HepG2 (cell line): ENCODE data around the gene CYB5A. TPM values are rescaled to one million over a fixed set of nuclear protein-coding genes. Genes with fewer than 3 reads are reported as not detected.

Experiments used
- ATF2 ChIP-seq: sonication (generic); formaldehyde crosslinking; IDR thresholded peaks from 2 replicates; pipeline ENCODE4 v1.4.0; 2020; ENCODE audit warnings: missing genetic modification reagents
- CEBPB ChIP-seq: IDR thresholded peaks from 2 replicates; pipeline ENCODE4 v1.6.1; 2011; ENCODE audit warnings: low read depth, low read length, improper control_type of control experiment, borderline replicate concordance
- FOXA1 ChIP-seq, 2 experiments: fragments of 450-650 bp in 1 of 2; sonication (generic) in 1 of 2; formaldehyde crosslinking in 1 of 2; IDR thresholded peaks; 2 replicates each; pipeline versions ENCODE4 v1.4.0 to v1.6.1; 2016 to 2020; ENCODE audit warnings: missing genetic modification reagents in 1 of 2
- FOXJ3 ChIP-seq: sonication (generic); formaldehyde crosslinking; IDR thresholded peaks from 2 replicates; pipeline ENCODE4 v1.4.0; 2020; ENCODE audit warnings: missing genetic modification reagents, mild to moderate bottlenecking, borderline replicate concordance
- FOXK1 ChIP-seq: sonication (generic); formaldehyde crosslinking; IDR thresholded peaks from 2 replicates; pipeline ENCODE4 v1.4.0; 2020; ENCODE audit warnings: low read depth, missing genetic modification reagents, borderline replicate concordance
- HDAC2 ChIP-seq: sonication (generic); formaldehyde crosslinking; IDR thresholded peaks from 2 replicates; pipeline ENCODE4 v1.4.0; 2020; ENCODE audit warnings: missing genetic modification reagents
- JARID2 ChIP-seq: sonication (generic); formaldehyde crosslinking; IDR thresholded peaks from 2 replicates; pipeline ENCODE4 v1.8.1; 2023; ENCODE audit warnings: missing genetic modification reagents, inconsistent platforms; ENCODE audit not compliant: insufficient replicate concordance
- KDM4B ChIP-seq: sonication (generic); formaldehyde crosslinking; IDR thresholded peaks from 2 replicates; pipeline ENCODE4 v1.4.0; 2020; ENCODE audit warnings: missing genetic modification reagents
- KLF16 ChIP-seq, 2 experiments: sonication (generic) in 1 of 2; formaldehyde crosslinking in 1 of 2; IDR thresholded peaks; 2 replicates each; pipeline versions ENCODE4 v1.6.1 to v1.8.0; 2016 to 2023; ENCODE audit warnings: missing genetic modification reagents in 2 of 2, missing compliant biosample characterization in 1 of 2
- MAFF ChIP-seq: IDR thresholded peaks from 2 replicates; pipeline ENCODE4 v1.6.1; 2011; ENCODE audit warnings: low read depth, low read length, improper control_type of control experiment
- NFAT5 ChIP-seq: sonication (generic); formaldehyde crosslinking; IDR thresholded peaks from 2 replicates; pipeline ENCODE4 v1.4.0; 2020; ENCODE audit warnings: missing genetic modification reagents
- NFYB ChIP-seq: sonication (generic); formaldehyde crosslinking; IDR thresholded peaks from 2 replicates; pipeline ENCODE4 v1.4.0; 2020; ENCODE audit warnings: missing genetic modification reagents
- NR2F1 ChIP-seq, 2 experiments: fragments of 450-650 bp in 1 of 2; formaldehyde crosslinking in 1 of 2; IDR thresholded peaks; 2 replicates each; pipeline versions ENCODE4 v1.5.0 to v1.6.1; 2016 to 2020; ENCODE audit warnings: mild to moderate bottlenecking in 1 of 2, missing compliant biosample characterization in 1 of 2, missing genetic modification reagents in 1 of 2, moderate library complexity in 1 of 2
- POGZ ChIP-seq: sonication (generic); formaldehyde crosslinking; IDR thresholded peaks from 2 replicates; pipeline ENCODE4 v1.4.0; 2020; ENCODE audit warnings: mild to moderate bottlenecking, missing genetic modification reagents
- SMARCC2 ChIP-seq: fragments of 450-650 bp; IDR thresholded peaks from 2 replicates; pipeline ENCODE4 v1.6.1; 2017; ENCODE audit warnings: antibody characterized with exemption, mild to moderate bottlenecking
- TBL1XR1 ChIP-seq: fragments of 150-350 bp; IDR thresholded peaks from 2 replicates; pipeline ENCODE4 v1.6.1; 2014; ENCODE audit warnings: borderline replicate concordance, low read length; ENCODE audit not compliant: partially characterized antibody
- TBX3 ChIP-seq: fragments of 450-650 bp; IDR thresholded peaks from 2 replicates; pipeline ENCODE4 v1.6.1; 2017; ENCODE audit warnings: antibody characterized with exemption, mild to moderate bottlenecking, inconsistent platforms, borderline replicate concordance
- TEAD3 ChIP-seq: optimal IDR thresholded peaks from 2 replicates; pipeline ENCODE3; 2016; ENCODE audit warnings: borderline replicate concordance
- ZNF331 ChIP-seq: sonication (generic); formaldehyde crosslinking; IDR thresholded peaks from 2 replicates; pipeline ENCODE4 v1.4.0; 2020; ENCODE audit warnings: missing genetic modification reagents
- ZNF343 ChIP-seq: sonication (generic); formaldehyde crosslinking; IDR thresholded peaks from 2 replicates; pipeline ENCODE4 v1.4.0; 2020; ENCODE audit warnings: mild to moderate bottlenecking, missing genetic modification reagents
- polyA plus RNA-seq, 8 experiments: library from polyadenylated mRNA; depleted of rRNA in 3 of 8; stranded (reverse) in 7 of 8; unstranded in 1 of 8; fragments of >200 nt; fragmentation: Illumina TruSeq in 4 of 8; extraction: Trizol in 4 of 8; gene quantifications; 2 replicates each; pipeline versions ENCODE4 v1.2.1 to v1.2.3, GENCODE V29; 2011 to 2016; ENCODE audit warnings: low read depth in 4 of 8, missing spikeins in 1 of 8, mixed read lengths in 1 of 8; ENCODE audit not compliant: insufficient read depth in 1 of 8
- total RNA-seq, 5 experiments: library from RNA; depleted of rRNA; stranded (reverse); fragments of >200 nt; fragmentation: Illumina TruSeq; extraction: Trizol; gene quantifications; 2 replicates each; pipeline ENCODE4 v1.2.3, GENCODE V29; 2016; ENCODE audit warnings: low read depth in 1 of 5
- TF ChIP-seq, protein P1 (sequence below): sonication (generic); formaldehyde crosslinking; IDR thresholded peaks from 2 replicates; pipeline ENCODE4 v1.8.0; 2022; ENCODE audit warnings: mild to moderate bottlenecking, missing genetic modification reagents

CYB5A gene
- total and polyA plus RNA-seq, 2 of the 13 experiments (the other 11 are each of a cell fraction or from before 2014, with no cell fraction given), result 215 to 356 TPM

GRCh38 chr18:74316257-74317170 lies 24.8 kb upstream of the CYB5A start (continued):
- TF ChIP-seq, protein P1, sequence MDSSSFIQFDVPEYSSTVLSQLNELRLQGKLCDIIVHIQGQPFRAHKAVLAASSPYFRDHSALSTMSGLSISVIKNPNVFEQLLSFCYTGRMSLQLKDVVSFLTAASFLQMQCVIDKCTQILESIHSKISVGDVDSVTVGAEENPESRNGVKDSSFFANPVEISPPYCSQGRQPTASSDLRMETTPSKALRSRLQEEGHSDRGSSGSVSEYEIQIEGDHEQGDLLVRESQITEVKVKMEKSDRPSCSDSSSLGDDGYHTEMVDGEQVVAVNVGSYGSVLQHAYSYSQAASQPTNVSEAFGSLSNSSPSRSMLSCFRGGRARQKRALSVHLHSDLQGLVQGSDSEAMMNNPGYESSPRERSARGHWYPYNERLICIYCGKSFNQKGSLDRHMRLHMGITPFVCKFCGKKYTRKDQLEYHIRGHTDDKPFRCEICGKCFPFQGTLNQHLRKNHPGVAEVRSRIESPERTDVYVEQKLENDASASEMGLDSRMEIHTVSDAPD (CRISPR knock-in tag), result peak; percentile 98
- peak; percentile 39; the same call in 1 of the 2 replicates for TF ChIP-seq POGZ (CRISPR knock-in tag)
- peak in 1 of 2 experiments; percentile 57; a peak in 2 of 4 replicates for TF ChIP-seq NR2F1 (CRISPR knock-in tag; IDR thresholded peaks at IDR 0.05)
- TF ChIP-seq NFYB (CRISPR knock-in tag), result no peak
- no peak; the same call in 1 of the 2 replicates for TF ChIP-seq TBX3
- peak; percentile 47; the same call in 1 of the 2 replicates for TF ChIP-seq FOXJ3 (CRISPR knock-in tag)
- peak; percentile 31; the same call in 1 of the 2 replicates for TF ChIP-seq MAFF
- no peak for TF ChIP-seq JARID2 (CRISPR knock-in tag)
- 0 out of 2 replicates have a peak, but pooled peaks have one; percentile 34 for TF ChIP-seq KDM4B (CRISPR knock-in tag)
- TF ChIP-seq KLF16 (CRISPR knock-in tag; IDR thresholded peaks at IDR 0.05), result 0 out of 4 replicates have a peak, but pooled peaks of 1 of the 2 experiments have one; percentile 22
- TF ChIP-seq ZNF343 (CRISPR knock-in tag), result no peak
- 0 out of 2 replicates have a peak, but pooled peaks have one; percentile 36 for TF ChIP-seq FOXK1
- TF ChIP-seq ZNF331 (CRISPR knock-in tag), result 0 out of 2 replicates have a peak, but pooled peaks have one; percentile 60
- TF ChIP-seq ATF2 (CRISPR knock-in tag), result peak; percentile 59
- peak; percentile 90 for TF ChIP-seq TBL1XR1
- TF ChIP-seq SMARCC2, result peak; percentile 89
- TF ChIP-seq CEBPB, result peak; percentile 91
- no peak for TF ChIP-seq NFAT5 (CRISPR knock-in tag)
- peak; percentile 59 for TF ChIP-seq FOXA1 (IDR thresholded peaks at IDR 0.05)
- peak; percentile 87 for TF ChIP-seq FOXA1 (CRISPR knock-in tag; IDR thresholded peaks at IDR 0.05)
- TF ChIP-seq HDAC2, result 0 out of 2 replicates have a peak, but pooled peaks have one; percentile 65
- peak; percentile 100 for TF ChIP-seq TEAD3 (CRISPR knock-in tag)
